Coronary artery (tissue), 2 donors: ENCODE data around the gene GALNTL6.

Experiments used
- DNase-seq: peaks from one replicate; pipeline ENCODE4 v3.0.0-alpha.2; 2017; ENCODE audit warnings: low spot score
- H3K27ac ChIP-seq, 2 donors: fragments of 200-600 bp; sonication (generic); one replicate each; pipeline ENCODE4 v1.5.1; 2016 to 2019
- H3K4me3 ChIP-seq: fragments of 200-600 bp; sonication (generic); 2 replicates; pipeline ENCODE4 v1.5.1; 2016; ENCODE audit warnings: mild to moderate bottlenecking, moderate library complexity
- TF ChIP-seq, protein P1 (sequence below): fragments of 200-600 bp; sonication (generic); IDR thresholded peaks from one replicate; pipeline ENCODE4 v1.5.1; 2019; ENCODE audit warnings: antibody characterized with exemption

Gene GALNTL6

DNA sequence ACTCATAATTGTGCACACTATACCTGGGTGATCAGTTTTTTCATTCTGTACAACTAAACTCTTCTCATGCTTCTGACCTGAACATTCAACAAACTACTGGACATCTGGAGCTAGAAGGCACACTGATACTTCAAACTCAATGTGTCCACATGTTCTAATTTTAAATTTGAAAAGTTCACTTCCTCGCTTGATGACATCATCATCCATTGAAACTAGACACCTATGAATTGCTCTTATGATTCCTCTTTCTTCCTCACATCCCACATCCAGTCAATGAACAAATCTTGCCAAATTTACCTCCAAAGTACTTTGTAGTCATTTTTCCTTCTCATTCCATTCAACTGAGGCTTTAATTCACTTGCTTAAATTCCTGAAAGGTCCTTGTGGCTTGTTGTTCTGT lies 549.4 kb downstream of the GALNTL6 start:
- no peak overlapping the region for H3K27ac ChIP-seq
- TF ChIP-seq, protein P1, sequence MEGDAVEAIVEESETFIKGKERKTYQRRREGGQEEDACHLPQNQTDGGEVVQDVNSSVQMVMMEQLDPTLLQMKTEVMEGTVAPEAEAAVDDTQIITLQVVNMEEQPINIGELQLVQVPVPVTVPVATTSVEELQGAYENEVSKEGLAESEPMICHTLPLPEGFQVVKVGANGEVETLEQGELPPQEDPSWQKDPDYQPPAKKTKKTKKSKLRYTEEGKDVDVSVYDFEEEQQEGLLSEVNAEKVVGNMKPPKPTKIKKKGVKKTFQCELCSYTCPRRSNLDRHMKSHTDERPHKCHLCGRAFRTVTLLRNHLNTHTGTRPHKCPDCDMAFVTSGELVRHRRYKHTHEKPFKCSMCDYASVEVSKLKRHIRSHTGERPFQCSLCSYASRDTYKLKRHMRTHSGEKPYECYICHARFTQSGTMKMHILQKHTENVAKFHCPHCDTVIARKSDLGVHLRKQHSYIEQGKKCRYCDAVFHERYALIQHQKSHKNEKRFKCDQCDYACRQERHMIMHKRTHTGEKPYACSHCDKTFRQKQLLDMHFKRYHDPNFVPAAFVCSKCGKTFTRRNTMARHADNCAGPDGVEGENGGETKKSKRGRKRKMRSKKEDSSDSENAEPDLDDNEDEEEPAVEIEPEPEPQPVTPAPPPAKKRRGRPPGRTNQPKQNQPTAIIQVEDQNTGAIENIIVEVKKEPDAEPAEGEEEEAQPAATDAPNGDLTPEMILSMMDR = no peak
- DNase-seq = no peak
- H3K4me3 ChIP-seq = no peak overlapping the region

DNA sequence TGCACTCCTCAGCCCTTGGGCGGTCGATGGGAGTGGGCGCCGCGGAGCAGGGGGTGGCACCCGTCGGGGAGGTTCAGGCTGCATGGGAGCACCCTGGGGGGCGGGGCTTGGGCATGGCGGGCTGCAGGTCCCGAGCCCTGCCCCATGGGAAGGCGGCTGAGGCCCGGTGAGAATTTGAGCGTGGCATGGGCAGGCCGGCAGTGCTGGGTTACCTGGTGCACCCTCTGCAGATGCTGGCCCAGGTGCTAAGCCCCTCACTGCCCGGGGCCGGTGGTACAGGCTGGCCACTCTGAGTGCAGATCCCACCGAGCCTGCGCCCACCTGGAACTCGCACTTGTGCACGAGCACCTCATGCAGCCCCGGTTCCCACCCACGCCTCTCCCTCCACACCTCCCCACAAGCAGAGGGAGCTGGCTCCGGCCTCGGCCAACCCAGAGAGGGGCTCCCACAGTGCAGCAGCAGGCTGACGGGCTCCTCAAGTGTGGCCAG lies 556.3 kb downstream of the GALNTL6 start:
- TF ChIP-seq, protein P1 = no peak
- H3K27ac ChIP-seq = no peak overlapping the region
- no peak for DNase-seq
- H3K4me3 ChIP-seq = no peak overlapping the region

DNA sequence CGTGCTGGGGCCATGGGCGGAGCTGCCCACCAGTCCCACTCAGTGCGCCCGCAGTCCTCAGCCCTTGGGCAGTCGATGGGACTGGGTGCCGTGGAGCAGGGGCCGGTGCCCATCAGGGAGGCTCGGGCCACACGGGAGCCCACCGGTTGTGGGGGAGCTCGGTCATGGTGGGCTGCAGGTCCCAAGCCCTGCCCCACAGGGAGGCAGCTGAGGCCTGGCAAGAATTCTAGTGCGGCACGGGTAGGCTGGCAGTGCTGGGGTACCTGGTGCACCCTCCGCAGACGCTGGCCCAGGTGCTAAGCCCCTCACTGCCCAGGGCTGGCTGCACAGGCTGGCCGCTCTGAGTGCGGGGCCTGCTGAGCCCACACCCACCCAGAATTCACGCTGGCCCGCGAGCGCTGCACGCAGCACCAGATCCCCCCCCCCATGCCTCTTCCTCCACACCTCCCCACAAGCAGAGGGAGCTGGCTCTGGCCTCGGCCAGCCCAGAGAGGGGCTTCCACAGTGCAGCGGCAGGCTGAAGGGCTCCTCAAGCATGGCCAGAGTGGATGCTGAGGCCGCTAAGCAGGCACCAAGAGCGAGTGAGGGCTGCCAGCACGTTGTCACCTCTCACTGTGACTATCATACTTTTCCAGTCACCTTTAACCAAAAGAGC lies 564.4 kb downstream of the GALNTL6 start:
- H3K27ac ChIP-seq = no peak overlapping the region
- TF ChIP-seq, protein P1 = no peak
- DNase-seq = no peak

DNA sequence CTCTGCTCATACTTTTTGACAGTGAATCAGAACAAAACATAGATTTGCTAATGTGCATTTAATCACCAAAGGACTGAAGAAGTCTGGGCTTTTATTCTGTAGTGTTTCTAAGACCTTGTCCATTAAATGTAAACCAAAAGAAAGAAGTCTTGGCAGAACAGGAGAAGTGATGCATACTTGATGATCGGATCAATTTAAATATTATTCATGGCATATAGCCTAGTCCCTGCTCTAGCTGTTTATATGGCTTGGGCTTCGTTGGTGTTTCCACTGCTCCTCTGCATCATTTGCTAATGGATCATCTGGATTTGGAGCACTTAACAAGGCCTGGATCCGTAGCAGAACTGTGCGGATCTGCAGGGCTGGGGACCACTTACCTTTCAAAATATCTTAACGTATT lies 566.6 kb downstream of the GALNTL6 start:
- TF ChIP-seq, protein P1 = no peak

More for the DNA sequence above, 564.4 kb downstream of the GALNTL6 start:
- H3K4me3 ChIP-seq = no peak overlapping the region

DNA sequence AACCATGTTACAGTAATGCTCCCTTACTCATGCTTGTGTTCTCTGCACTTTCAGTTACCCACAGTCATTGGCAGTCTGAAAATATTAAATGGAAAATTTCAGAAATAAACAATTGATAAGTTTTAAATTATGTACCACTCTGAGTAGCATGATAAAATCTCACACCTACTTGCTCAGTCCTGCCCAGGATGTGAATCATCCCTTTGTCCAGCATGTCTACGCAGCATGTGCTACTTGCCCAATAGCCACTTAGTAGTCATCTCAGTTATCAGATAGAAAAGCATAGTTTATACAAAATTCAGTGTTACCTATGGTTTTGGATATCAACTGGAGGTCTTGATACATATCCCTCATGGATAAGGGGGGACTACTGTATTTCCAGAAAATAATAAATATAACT lies 577.1 kb downstream of the GALNTL6 start:
- DNase-seq = no peak
- no peak overlapping the region for H3K4me3 ChIP-seq
- TF ChIP-seq, protein P1 = no peak
- H3K27ac ChIP-seq = no peak overlapping the region

More for the DNA sequence above, 566.6 kb downstream of the GALNTL6 start:
- Histone ChIP-seq H3K4me3 (no peak overlapping the region), H3K27ac (no peak overlapping the region)
- no peak for DNase-seq

DNA sequence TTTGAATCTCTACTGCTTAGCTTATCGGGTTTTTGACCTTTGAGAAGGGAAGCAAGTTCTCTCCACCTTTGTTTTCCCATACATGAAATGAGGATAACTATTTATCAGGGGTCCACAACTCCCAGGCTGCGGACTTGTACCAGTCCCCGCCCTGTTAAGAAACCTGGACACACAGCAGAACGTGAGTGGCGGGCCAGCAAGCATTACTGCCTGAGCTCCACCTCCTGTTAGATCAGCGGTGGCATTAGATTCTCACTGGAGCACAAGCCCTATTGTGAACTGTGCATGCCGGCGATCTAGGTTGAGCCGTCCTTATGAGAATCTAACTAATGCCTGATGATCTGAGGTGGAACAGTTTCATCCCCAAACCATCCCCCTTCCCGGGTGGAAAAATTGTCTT lies 579.5 kb downstream of the GALNTL6 start:
- TF ChIP-seq, protein P1 = no peak
- no peak overlapping the region for H3K4me3 ChIP-seq
- no peak overlapping the region for H3K27ac ChIP-seq
- DNase-seq = no peak

DNA sequence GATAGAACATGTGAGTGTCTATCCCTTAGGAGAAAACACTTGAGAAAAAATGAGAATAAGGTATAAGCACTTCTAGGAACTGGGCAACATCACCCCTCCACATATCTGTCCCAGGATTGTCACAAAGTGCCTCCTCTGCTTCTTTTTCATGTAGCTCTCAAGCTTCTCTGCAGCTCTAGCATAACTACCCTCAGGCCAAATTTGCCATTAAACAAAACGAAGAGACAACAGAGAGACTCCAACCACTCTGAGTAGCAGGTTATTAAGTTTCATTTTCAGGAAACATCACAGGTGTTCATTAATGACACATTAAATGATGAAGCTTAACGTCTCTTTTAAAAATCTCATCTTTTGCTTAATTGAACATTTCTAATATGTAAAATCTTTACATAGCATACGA lies 580.0 kb downstream of the GALNTL6 start:
- TF ChIP-seq, protein P1 = no peak
- DNase-seq = no peak
- no peak overlapping the region for H3K4me3 ChIP-seq
- no peak overlapping the region for H3K27ac ChIP-seq
